Measurements from ENCODE around the gene TMEM95. TPM values are rescaled to one million over a fixed set of nuclear protein-coding genes. Genes with fewer than 3 reads are reported as not detected.

The TMEM95 gene
- total RNA-seq, 4 donors from 2014 or later, result not detected

Small RNA genes within 50 kb of the gene (small RNA-seq; reads per million reads assigned to genes)
- gene AC026954.2, result 0 reads per million in 2 donors

Other genes with a start within 250 kb of the TMEM95 start
- not detected for gene ASGR2, start 240.3 kb upstream of the TMEM95 start, total RNA-seq
- gene ASGR1, start 175.8 kb upstream of the TMEM95 start, total RNA-seq, result 1 to 10 TPM in 1 of 4 donors, under 1 TPM in 2, not detected in 1; 0.88 to 2.5 (median 0.94) TPM
- 10 to 100 TPM in 2 of 4 donors, 1 to 10 TPM in 2; 2.6 to 15.7 (median 9.4) TPM for gene DLG4, start 135.3 kb upstream of the TMEM95 start, total RNA-seq
- gene ACADVL, start 135.2 kb upstream of the TMEM95 start, total RNA-seq, result 1,000 to 10,000 TPM; 1,292 to 4,167 (median 1,553) TPM
- 10 to 100 TPM; 42.1 to 61.9 (median 50.1) TPM for gene DVL2, start 120.6 kb upstream of the TMEM95 start, total RNA-seq
- gene PHF23, start 115.7 kb upstream of the TMEM95 start, total RNA-seq, result 10 to 100 TPM; 22.2 to 38.8 (median 35.1) TPM
- 100 to 1,000 TPM; 288 to 521 (median 367) TPM for gene GABARAP, start 112.7 kb upstream of the TMEM95 start, total RNA-seq
- 10 to 100 TPM; 55.3 to 86.9 (median 76.4) TPM for gene CTDNEP1, start 103.4 kb upstream of the TMEM95 start, total RNA-seq
- 10 to 100 TPM; 15.1 to 75.1 (median 29.0) TPM for gene ELP5, start 102.9 kb upstream of the TMEM95 start, total RNA-seq
- gene CLDN7, start 92.7 kb upstream of the TMEM95 start, total RNA-seq, result 1,000 to 10,000 TPM in 1 of 4 donors, 100 to 1,000 TPM in 2, 10 to 100 TPM in 1; 80.0 to 1,052 (median 864) TPM
- 1 to 10 TPM in 3 of 4 donors, not detected in 1; 1.1 to 7.6 (median 4.8) TPM for gene SLC2A4, start 73.4 kb upstream of the TMEM95 start, total RNA-seq
- gene YBX2, start 60.5 kb upstream of the TMEM95 start, total RNA-seq, result 10 to 100 TPM; 20.7 to 70.0 (median 24.6) TPM
- gene EIF5A, start 47.5 kb upstream of the TMEM95 start, total RNA-seq, result 100 to 1,000 TPM in 3 of 4 donors, 10 to 100 TPM in 1; 94.4 to 128 (median 120) TPM
- 100 to 1,000 TPM in 1 of 4 donors, 10 to 100 TPM in 3; 93.2 to 148 (median 94.2) TPM for gene GPS2, start 39.8 kb upstream of the TMEM95 start, total RNA-seq
- 10 to 100 TPM; 23.3 to 69.0 (median 53.9) TPM for gene NEURL4, start 25.8 kb upstream of the TMEM95 start, total RNA-seq
- 100 to 1,000 TPM in 1 of 4 donors, 10 to 100 TPM in 3; 15.6 to 696 (median 24.0) TPM for gene ACAP1, start 18.6 kb upstream of the TMEM95 start, total RNA-seq
- 1 to 10 TPM; 2.5 to 8.9 (median 7.1) TPM for gene KCTD11, start 3.0 kb upstream of the TMEM95 start, total RNA-seq
- gene TNK1, start 25.9 kb downstream of the TMEM95 start, total RNA-seq, result 10 to 100 TPM; 19.8 to 54.4 (median 44.4) TPM
- 10 to 100 TPM; 10.7 to 38.8 (median 21.9) TPM for gene PLSCR3, start 39.4 kb downstream of the TMEM95 start, total RNA-seq
- 100 to 1,000 TPM in 2 of 4 donors, 10 to 100 TPM in 2; 37.1 to 334 (median 126) TPM for gene TMEM256, start 48.9 kb downstream of the TMEM95 start, total RNA-seq
- 1 to 10 TPM in 3 of 4 donors, under 1 TPM in 1; 0.88 to 9.9 (median 5.8) TPM for gene NLGN2, start 52.7 kb downstream of the TMEM95 start, total RNA-seq
- gene SPEM1, start 65.2 kb downstream of the TMEM95 start, total RNA-seq, result not detected
- gene SPEM2, start 70.5 kb downstream of the TMEM95 start, total RNA-seq, result not detected
- not detected for gene SPEM3, start 73.7 kb downstream of the TMEM95 start, total RNA-seq
- gene TMEM102, start 80.3 kb downstream of the TMEM95 start, total RNA-seq, result 10 to 100 TPM in 3 of 4 donors, 1 to 10 TPM in 1; 4.1 to 21.7 (median 17.0) TPM
- gene FGF11, start 84.4 kb downstream of the TMEM95 start, total RNA-seq, result 1 to 10 TPM in 1 of 4 donors, not detected in 3; 1.0 TPM
- gene CHRNB1, start 89.9 kb downstream of the TMEM95 start, total RNA-seq, result 1 to 10 TPM; 4.0 to 9.1 (median 5.8) TPM
- 10 to 100 TPM; 15.1 to 27.3 (median 24.5) TPM for gene ZBTB4, start 124.5 kb downstream of the TMEM95 start, total RNA-seq
- not detected for gene SLC35G6, start 126.3 kb downstream of the TMEM95 start, total RNA-seq
- gene POLR2A, start 129.2 kb downstream of the TMEM95 start, total RNA-seq, result 100 to 1,000 TPM in 3 of 4 donors, 10 to 100 TPM in 1; 94.6 to 204 (median 157) TPM
- 10 to 100 TPM in 3 of 4 donors, 1 to 10 TPM in 1; 7.6 to 58.6 (median 15.2) TPM for gene TNFSF12, start 193.9 kb downstream of the TMEM95 start, total RNA-seq
- 10 to 100 TPM in 3 of 4 donors, 1 to 10 TPM in 1; 5.0 to 54.4 (median 38.7) TPM for gene TNFSF13, start 203.6 kb downstream of the TMEM95 start, total RNA-seq
- gene SENP3, start 206.8 kb downstream of the TMEM95 start, total RNA-seq, result 10 to 100 TPM; 31.4 to 47.7 (median 43.7) TPM
- gene CD68, start 224.5 kb downstream of the TMEM95 start, total RNA-seq, result 100 to 1,000 TPM in 3 of 4 donors, 10 to 100 TPM in 1; 42.1 to 149 (median 124) TPM
- gene MPDU1, start 228.7 kb downstream of the TMEM95 start, total RNA-seq, result 100 to 1,000 TPM in 3 of 4 donors, 10 to 100 TPM in 1; 37.1 to 236 (median 125) TPM
- gene SOX15, start 234.9 kb downstream of the TMEM95 start, total RNA-seq, result 1 to 10 TPM in 3 of 4 donors, not detected in 1; 1.9 to 2.7 (median 2.4) TPM

Data from Peyer's patch (tissue), 4 donors.